K562 (cell line): ENCODE data around the gene ASS1. TPM values are rescaled to one million over a fixed set of nuclear protein-coding genes. Genes with fewer than 3 reads are reported as not detected.

Source experiments
- CUX1 ChIP-seq: fragments of 200-800 bp; sonication (Bioruptor generic); IDR thresholded peaks from 2 replicates; pipeline ENCODE4 v1.6.1; 2016; ENCODE audit warnings: missing genetic modification characterization, missing compliant biosample characterization
- ZNF436 ChIP-seq: fragments of 250-450, 450-650 bp; sonication (Bioruptor Pico); formaldehyde crosslinking; IDR thresholded peaks from 2 replicates; pipeline ENCODE4 v1.7.0; 2020; ENCODE audit warnings: mild to moderate bottlenecking
- polyA plus RNA-seq, 8 experiments: library from polyadenylated mRNA; depleted of rRNA in 4 of 8; stranded (reverse) in 5 of 8; unstranded in 3 of 8; fragments of >200 nt; fragmentation: Nextera tagmentation in 2 of 8; fragmentation: Illumina TruSeq in 1 of 8; extraction: Ambion mirVana in 2 of 8; extraction: Trizol in 1 of 8; gene quantifications; 2 replicates each; pipeline versions ENCODE4 v1.2.1 to v1.2.3, GENCODE V29; 2011 to 2014; ENCODE audit warnings: inconsistent platforms in 1 of 8, missing spikeins in 1 of 8
- total RNA-seq, 7 experiments: library from RNA; depleted of rRNA in 6 of 7; stranded (reverse); fragments of >200 nt in 6 of 7; fragmentation: Illumina TruSeq in 2 of 7; extraction: Trizol in 2 of 7; gene quantifications; 2 replicates each; pipeline versions ENCODE4 v1.2.1 to v1.2.3, GENCODE V29; 2011 to 2021; ENCODE audit warnings: low replicate concordance in 1 of 7
- TF ChIP-seq, protein P1 (sequence below): fragments of 200-600 bp; sonication (generic); IDR thresholded peaks from one replicate; pipeline ENCODE4 v1.6.1; 2012; ENCODE audit warnings: mild to moderate bottlenecking, low read depth, low read length, inconsistent platforms

ASS1 gene
- total and polyA plus RNA-seq, 9 of the 15 experiments (the other 6 are each of a cell fraction or from before 2014, with no cell fraction given), result 1.5 to 5.7 (median 3.7) TPM

GRCh38 chr9:130542457-130543228, 97.9 kb downstream of the ASS1 start (continued):
- TF ChIP-seq CUX1 (CRISPR knock-in tag) (no peak), ZNF436 (no peak)
- TF ChIP-seq, protein P1, sequence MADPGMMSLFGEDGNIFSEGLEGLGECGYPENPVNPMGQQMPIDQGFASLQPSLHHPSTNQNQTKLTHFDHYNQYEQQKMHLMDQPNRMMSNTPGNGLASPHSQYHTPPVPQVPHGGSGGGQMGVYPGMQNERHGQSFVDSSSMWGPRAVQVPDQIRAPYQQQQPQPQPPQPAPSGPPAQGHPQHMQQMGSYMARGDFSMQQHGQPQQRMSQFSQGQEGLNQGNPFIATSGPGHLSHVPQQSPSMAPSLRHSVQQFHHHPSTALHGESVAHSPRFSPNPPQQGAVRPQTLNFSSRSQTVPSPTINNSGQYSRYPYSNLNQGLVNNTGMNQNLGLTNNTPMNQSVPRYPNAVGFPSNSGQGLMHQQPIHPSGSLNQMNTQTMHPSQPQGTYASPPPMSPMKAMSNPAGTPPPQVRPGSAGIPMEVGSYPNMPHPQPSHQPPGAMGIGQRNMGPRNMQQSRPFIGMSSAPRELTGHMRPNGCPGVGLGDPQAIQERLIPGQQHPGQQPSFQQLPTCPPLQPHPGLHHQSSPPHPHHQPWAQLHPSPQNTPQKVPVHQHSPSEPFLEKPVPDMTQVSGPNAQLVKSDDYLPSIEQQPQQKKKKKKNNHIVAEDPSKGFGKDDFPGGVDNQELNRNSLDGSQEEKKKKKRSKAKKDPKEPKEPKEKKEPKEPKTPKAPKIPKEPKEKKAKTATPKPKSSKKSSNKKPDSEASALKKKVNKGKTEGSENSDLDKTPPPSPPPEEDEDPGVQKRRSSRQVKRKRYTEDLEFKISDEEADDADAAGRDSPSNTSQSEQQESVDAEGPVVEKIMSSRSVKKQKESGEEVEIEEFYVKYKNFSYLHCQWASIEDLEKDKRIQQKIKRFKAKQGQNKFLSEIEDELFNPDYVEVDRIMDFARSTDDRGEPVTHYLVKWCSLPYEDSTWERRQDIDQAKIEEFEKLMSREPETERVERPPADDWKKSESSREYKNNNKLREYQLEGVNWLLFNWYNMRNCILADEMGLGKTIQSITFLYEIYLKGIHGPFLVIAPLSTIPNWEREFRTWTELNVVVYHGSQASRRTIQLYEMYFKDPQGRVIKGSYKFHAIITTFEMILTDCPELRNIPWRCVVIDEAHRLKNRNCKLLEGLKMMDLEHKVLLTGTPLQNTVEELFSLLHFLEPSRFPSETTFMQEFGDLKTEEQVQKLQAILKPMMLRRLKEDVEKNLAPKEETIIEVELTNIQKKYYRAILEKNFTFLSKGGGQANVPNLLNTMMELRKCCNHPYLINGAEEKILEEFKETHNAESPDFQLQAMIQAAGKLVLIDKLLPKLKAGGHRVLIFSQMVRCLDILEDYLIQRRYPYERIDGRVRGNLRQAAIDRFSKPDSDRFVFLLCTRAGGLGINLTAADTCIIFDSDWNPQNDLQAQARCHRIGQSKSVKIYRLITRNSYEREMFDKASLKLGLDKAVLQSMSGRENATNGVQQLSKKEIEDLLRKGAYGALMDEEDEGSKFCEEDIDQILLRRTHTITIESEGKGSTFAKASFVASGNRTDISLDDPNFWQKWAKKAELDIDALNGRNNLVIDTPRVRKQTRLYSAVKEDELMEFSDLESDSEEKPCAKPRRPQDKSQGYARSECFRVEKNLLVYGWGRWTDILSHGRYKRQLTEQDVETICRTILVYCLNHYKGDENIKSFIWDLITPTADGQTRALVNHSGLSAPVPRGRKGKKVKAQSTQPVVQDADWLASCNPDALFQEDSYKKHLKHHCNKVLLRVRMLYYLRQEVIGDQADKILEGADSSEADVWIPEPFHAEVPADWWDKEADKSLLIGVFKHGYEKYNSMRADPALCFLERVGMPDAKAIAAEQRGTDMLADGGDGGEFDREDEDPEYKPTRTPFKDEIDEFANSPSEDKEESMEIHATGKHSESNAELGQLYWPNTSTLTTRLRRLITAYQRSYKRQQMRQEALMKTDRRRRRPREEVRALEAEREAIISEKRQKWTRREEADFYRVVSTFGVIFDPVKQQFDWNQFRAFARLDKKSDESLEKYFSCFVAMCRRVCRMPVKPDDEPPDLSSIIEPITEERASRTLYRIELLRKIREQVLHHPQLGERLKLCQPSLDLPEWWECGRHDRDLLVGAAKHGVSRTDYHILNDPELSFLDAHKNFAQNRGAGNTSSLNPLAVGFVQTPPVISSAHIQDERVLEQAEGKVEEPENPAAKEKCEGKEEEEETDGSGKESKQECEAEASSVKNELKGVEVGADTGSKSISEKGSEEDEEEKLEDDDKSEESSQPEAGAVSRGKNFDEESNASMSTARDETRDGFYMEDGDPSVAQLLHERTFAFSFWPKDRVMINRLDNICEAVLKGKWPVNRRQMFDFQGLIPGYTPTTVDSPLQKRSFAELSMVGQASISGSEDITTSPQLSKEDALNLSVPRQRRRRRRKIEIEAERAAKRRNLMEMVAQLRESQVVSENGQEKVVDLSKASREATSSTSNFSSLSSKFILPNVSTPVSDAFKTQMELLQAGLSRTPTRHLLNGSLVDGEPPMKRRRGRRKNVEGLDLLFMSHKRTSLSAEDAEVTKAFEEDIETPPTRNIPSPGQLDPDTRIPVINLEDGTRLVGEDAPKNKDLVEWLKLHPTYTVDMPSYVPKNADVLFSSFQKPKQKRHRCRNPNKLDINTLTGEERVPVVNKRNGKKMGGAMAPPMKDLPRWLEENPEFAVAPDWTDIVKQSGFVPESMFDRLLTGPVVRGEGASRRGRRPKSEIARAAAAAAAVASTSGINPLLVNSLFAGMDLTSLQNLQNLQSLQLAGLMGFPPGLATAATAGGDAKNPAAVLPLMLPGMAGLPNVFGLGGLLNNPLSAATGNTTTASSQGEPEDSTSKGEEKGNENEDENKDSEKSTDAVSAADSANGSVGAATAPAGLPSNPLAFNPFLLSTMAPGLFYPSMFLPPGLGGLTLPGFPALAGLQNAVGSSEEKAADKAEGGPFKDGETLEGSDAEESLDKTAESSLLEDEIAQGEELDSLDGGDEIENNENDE, result no peak
